HG02610 (cell line): ENCODE data around the gene ORM1.

Source experiments
- ATAC-seq: cut with Tn5 transposase; IDR thresholded peaks from one replicate; pipeline ENCODE4 v1.9.1; 2021; ENCODE audit warnings: mild to moderate bottlenecking, moderate library complexity; ENCODE audit not compliant: unreplicated experiment

The ORM1 gene

DNA sequence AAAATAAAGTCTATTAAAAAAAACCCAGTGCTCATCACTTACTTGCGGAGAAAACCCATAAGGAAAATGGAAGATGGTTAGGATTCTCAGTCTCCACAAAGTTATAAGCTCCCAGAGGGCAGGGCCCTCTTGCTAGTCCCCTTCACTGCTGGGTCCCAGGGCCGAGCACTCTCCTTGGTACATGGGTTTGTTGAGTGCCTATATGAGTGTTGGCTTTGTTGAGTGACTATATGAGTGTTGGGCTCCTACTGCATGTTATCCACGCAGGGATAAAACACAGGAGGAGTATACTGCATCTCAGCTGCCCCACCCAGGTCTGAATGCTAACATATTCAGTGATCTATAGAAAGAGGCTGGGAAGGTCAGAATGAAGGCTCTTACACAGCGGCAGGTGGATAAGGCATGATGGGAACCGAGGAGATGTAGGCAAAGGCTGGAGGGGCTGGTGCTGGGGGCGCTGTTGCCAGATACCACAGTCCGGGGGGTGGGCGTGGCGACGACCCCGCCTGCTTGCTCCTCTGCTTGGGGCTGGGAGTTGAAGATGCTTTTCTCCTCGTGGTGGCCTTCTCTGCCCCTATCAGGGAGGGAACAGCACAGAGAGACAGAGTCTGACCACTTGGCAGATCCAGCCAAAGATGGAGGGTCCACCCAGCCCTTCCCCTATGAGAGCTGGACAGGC, 18.4 kb downstream of the ORM1 start:
- ATAC-seq = no peak

GRCh38 chr9:114341991-114342390, 19.1 kb downstream of the ORM1 start:
- no peak for ATAC-seq

- ATAC-seq = no peak
Observed at GRCh38 chr9:114342755-114343440, 20.0 kb downstream of the ORM1 start.

GRCh38 chr9:114343471-114344187, 20.7 kb downstream of the ORM1 start:
- no peak for ATAC-seq

- no peak for ATAC-seq
Observed at GRCh38 chr9:114344188-114344566, 21.3 kb downstream of the ORM1 start.

DNA sequence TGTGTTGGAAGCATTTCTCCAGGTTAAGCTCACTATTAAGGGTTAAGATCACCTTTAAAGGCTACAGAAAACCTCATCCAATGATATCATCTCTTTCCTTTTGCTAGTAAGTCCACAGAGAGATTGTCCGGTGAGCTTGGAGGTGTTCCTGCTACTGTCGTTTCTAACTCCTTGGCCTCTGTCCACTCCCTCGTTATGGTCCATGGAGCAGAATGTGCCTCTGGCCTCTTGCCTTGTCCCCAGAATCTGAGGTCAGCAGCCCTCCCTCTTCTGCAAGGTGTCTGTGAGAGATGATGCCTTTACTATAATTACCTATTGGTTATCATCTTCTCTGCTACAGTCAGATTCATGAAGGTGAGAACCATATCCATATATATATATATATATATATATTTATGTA, 21.8 kb downstream of the ORM1 start:
- ATAC-seq = no peak

GRCh38 chr9:114345493-114346065, 22.7 kb downstream of the ORM1 start:
- no peak for ATAC-seq

GRCh38 chr9:114346146-114346545, 23.2 kb downstream of the ORM1 start:
- ATAC-seq = no peak

GRCh38 chr9:114347675-114348074, 24.8 kb downstream of the ORM1 start:
- no peak for ATAC-seq

- ATAC-seq = no peak
Observed at GRCh38 chr9:114348261-114348905, 25.5 kb downstream of the ORM1 start.

GRCh38 chr9:114348906-114349482, 26.1 kb downstream of the ORM1 start:
- ATAC-seq = peak; percentile 91

DNA sequence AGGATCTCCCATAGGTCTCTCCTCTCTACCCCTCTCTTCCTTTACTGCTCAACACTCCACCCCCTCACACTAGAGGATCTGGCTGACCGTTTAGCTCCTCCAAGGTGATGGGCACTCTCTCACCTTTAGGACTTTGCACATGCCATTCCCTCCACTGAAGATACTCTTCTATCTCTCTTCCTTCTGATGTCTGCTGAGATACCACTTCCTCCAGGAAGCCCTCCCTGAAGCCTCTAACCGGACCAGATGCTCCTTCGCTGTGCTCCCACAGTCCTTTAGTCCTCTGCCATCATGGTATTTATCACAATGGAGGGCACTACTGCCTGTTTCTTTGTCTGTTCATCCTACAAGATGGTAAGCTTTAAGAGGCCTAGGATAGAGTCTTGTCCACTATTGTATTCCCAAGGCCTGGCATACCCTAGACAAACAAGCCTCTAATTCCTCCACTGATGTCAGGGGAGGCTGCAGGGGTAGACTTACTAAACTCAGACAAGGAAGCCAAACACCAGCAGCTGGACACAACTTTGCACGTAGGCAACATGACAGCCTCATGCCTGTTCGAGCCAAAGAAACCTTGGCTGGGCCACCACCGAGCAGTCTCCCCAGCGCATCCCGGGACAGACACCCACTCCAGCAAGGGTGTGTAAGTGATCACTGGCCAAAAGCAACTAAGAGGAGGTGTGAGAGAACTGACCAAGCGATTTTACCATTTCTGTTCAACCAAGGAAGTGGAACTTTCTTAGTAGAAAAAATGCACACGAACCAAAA, 27.0 kb downstream of the ORM1 start:
- no peak for ATAC-seq

- no peak for ATAC-seq
Observed at GRCh38 chr9:114350636-114351401, 27.9 kb downstream of the ORM1 start.

GRCh38 chr9:114351932-114352331, 29.0 kb downstream of the ORM1 start:
- no peak for ATAC-seq

DNA sequence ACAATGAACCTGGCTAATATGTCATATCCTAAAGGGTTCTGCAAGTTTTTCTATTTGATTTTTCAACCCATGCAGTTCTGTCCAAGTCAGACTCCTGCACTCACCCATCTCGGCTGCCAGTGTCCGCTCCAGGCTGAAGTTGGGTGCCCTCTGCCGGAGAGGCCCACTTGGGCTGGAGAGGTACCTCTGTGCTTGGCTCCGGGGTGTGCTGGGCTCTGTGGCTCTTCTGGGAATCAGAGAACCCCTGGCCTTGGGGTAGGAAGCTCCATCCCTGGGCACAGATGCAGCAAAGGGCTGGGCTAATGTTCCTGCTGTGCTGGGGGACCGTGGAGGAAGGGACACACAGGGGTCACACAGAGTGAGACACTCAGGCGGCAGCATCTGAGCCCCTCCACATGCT, 32.9 kb downstream of the ORM1 start:
- no peak for ATAC-seq

DNA sequence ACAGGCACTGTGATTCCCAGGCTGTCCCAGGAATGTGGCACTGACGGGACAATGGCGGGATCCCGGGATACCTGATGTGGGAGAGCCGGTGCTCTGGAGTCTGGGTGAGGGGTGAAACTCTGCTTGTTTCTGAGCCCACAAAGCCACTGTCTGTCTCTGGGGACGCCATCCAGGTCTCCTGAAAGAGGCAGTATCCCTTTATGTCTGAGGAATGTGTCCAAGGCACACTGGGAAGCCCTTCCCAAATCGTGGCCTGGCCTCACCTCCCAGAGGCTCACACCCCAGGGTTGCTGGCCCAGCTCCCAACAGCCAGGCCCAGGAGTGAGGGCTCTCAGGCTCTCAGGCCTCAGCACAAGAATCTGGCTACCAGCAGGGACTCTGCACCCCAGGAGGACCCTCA, 33.9 kb downstream of the ORM1 start:
- no peak for ATAC-seq

GRCh38 chr9:114357360-114357759, 34.5 kb downstream of the ORM1 start:
- ATAC-seq = no peak

- no peak for ATAC-seq
Observed at GRCh38 chr9:114357911-114358328, 35.0 kb downstream of the ORM1 start.

DNA sequence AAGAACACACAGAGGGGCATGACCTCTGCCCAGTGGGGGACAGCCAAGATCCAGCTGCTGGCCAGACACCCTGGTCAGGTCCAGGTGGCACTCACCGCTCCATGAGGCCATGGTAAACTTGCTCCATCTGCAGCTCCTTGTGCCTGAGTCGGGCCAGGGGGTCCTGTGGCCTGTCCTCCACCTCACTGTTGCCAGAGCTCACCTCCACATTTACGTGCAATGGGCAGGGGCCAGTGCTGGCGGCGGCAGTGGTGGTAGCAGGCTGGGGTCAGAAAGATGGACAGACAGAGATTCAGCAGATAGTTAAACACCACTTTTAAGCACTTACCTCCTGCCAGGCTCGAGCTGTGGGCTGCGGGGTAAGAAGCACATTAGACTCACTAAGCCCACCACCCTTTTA, 36.9 kb downstream of the ORM1 start:
- ATAC-seq = no peak
